Effector CD8-positive, alpha-beta T cell (primary cell): ENCODE results near the gene ARMC8.
"Not testable (repeated sequence)": the region's sequence is repeated elsewhere in the genome, so short reads cannot be mapped to it uniquely, and the experiment has no call there.

ENCODE experiments used
- DNase-seq: peaks from one replicate; lab custom pipeline; 2025; lab: John Stamatoyannopoulos, UW
- total RNA-seq, 4 experiments: gene quantifications; one replicate each; lab custom pipeline; 2026; lab: John Stamatoyannopoulos, UW

The ARMC8 gene, protein sequence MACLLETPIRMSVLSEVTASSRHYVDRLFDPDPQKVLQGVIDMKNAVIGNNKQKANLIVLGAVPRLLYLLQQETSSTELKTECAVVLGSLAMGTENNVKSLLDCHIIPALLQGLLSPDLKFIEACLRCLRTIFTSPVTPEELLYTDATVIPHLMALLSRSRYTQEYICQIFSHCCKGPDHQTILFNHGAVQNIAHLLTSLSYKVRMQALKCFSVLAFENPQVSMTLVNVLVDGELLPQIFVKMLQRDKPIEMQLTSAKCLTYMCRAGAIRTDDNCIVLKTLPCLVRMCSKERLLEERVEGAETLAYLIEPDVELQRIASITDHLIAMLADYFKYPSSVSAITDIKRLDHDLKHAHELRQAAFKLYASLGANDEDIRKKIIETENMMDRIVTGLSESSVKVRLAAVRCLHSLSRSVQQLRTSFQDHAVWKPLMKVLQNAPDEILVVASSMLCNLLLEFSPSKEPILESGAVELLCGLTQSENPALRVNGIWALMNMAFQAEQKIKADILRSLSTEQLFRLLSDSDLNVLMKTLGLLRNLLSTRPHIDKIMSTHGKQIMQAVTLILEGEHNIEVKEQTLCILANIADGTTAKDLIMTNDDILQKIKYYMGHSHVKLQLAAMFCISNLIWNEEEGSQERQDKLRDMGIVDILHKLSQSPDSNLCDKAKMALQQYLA
- total RNA-seq, result 90.2 to 99.3 (median 94.6) reads per million in 4 experiments

DNA sequence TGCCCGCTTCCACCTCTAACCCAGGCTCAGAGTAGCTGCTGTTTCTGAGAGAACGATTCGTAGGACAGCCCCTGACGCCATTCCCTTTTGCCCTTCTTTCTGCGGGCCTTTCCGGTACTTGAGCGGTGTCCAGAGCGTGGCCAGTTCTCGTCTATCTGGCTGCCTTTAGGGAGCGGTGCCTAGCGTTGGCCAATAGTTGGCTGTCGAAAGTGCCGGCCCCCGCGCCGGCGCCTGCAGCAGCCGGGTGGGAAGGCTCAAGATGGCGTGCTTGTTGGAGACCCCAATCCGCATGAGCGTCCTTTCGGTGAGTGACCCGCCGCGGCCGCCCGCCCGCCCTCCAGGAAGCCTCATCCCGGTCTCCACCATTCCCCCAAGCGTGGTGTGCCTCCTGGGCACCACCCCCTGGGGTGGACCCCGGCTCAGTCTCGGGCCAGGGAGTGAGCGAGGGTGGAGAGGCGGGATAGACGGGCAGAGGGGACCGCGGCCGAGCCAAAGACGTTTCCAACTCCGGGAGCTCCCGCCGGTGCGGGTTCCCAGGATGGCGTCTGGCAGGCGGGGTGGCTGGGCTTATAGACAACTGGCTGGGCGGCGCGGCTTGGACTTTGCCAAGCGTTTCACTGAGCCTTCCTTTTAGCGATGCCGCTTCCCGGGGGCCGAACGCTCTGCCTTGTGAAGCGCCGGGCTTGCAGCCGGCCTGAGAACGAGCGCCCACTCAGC, at the start of gene ARMC8:
ARMC8 (plus strand) TSS at position 6 of the 717 bp plus-strand sequence; CDS start at position 260, 254 bp downstream.
- DNase-seq, result no peak

DNA sequence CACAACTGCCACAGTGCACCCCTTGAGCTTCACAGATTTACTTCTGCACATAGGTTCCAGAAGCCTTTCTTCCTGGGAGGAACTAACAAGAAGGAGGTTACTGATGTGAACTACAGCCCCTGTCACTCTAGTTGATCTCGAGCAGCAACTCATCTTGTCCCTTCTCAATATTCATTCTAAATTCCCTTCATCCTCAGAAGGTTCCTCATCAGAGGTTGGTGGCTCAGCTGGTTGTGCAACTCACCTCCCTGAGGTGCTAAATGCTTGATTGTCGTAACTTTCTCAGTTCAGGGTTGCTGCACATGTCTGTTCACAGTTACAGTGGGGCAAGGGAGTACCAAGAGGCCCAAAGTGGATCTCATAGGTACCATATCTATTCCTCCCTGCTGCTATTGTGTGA, 49.2 kb upstream of the ARMC8 start:
- no peak for DNase-seq

DNA sequence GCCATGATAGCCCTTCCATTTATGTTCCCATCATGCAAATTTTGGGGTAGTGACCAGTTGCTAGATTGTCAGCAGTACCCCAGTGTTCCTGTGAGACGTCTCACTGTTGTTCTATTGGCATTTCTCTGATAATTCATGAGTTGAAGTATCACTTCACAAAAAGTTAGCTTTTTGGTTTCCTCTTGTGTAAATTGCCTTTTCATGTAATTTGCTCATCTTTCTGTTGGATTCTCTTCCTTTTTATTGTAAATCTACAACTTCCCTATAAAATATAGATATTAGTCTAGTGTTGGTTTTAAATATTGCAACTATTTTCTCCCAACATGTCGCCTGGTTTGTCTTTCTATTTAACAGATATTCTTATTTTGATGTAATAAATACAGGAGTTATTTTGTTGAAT, 47.4 kb upstream of the ARMC8 start:
- DNase-seq, result no peak

DNA sequence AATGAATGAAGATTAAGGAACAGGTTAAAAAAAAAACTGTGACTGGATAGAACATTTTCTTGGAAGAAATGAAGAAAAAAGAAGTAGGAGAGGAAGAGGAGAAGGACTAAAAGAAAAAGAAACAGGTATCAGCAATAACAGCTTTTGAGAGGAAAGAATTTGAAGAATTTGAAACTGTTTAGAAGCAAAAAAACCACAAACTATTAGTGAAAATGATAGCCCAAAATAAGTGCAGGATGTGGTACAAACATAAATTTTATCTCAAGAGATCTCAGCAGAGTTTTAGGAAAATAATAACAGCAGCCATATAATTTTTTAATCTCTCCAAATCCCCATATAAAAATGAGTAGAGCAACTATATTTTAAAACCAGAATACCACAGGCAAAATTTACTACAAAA, 46.2 kb upstream of the ARMC8 start:
- no peak for DNase-seq

DNA sequence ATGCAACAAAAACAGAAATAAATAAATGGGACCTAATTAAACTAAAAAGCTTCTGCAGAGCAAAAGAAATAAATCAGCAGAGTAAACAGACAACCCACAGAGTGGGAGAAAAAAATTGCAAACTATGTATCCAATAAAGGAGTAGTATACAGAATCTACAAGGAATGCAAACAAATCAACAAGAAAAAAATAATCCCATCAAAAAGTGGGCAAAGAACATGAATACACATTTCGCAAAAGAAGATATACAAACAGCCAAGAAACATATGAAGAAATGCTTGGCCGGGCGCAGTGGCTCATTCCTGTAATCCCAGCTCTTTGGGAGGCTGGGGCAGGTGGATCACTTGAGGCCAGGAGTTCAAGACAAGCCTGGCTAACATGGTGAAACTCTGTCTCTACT, 44.9 kb upstream of the ARMC8 start:
- DNase-seq, result not testable (repeated sequence)

DNA sequence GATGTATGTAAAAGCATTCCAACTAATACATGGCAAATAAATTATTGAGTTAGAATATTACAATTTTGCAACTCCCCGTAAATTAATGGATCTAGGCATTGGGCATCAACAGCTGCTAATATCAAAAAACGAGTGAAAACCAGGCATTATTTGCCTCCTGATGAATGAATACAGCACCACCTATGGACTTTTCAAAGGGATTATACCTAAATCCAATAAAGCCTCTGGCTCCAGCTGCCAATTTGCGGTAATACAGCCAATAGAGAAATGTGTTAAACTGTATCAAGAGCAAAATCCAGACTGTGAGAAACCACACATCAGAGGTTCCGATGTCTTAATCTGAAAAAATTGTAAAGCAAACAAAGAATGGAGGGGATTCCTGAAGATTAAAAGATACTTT, 38.6 kb upstream of the ARMC8 start:
- no peak for DNase-seq

DNA sequence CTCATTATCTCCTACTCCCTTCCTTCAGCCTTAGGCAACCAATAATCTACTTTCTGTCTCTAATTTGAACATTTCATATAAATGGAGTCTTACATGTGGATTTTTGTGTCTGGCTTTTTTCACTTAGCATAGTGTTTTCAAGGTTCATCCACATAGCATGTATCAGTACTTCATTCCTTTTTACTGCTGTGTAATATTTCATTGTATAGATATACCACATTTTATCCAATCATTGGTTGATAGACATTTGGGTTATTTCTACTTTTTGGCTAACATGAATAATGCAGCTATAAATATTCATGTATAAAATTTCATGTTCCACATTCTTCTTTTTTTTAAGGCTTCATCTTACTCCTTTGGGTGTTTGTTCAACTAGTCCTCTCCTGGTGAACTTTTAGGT, 32.6 kb upstream of the ARMC8 start:
- no peak for DNase-seq

DNA sequence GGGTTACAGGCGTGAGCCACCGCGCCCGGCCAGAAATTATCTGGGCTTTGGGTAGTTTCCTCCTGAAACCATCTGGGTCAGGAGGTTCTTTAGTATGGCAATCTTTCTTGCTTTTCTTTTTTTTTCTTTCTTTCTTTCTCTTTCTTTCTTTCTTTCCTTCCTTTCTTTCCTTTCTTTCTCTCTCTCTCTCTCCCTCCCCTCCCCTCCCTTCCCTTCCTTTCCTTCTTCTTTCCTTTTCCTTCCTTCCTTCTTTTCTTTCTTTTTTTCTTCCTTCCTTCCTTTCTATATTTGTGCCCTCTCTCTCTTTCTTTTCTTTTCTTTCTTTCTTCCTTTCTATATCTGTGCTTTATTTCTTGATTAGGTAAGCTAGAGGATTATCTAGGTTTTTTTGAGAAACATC, 29.4 kb upstream of the ARMC8 start:
- no peak for DNase-seq

DNA sequence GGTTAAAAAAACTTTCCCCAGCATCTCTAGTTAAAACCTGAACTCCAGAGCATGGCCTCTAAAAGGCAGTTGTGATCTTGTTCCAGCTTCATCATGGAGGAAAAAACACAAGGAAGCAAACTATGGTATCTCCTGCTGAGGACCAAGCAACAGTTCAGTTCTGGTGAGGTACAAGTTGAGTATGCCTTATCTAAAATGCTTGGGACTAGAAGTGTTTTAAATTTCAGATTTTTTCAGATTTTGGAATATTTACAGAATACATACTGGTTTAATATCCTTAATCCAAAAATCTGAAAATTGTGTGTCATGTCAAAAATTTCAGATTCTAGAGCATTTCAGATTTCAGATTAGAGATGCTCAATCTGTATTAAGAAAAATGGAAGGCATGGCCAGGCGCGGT, 22.0 kb upstream of the ARMC8 start:
- no peak for DNase-seq

DNA sequence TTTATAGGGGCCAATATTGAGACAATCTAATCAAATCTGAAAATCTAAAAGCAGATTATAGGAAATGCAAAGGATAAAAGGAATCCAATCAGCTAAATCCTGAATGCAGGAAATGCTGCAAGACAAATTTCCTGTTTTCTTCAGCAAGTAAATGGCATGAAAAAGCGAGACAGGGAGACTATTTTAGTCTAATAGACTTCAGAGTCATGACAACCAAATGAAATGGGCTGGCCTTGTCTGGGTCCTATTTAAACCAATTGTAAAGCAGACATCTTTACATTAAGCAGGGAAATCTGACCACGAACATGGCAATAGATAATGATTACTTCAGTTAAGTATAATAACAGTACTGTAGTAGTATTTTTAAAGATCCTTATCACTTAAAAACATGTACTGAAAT, 14.5 kb upstream of the ARMC8 start:
- DNase-seq, result no peak

DNA sequence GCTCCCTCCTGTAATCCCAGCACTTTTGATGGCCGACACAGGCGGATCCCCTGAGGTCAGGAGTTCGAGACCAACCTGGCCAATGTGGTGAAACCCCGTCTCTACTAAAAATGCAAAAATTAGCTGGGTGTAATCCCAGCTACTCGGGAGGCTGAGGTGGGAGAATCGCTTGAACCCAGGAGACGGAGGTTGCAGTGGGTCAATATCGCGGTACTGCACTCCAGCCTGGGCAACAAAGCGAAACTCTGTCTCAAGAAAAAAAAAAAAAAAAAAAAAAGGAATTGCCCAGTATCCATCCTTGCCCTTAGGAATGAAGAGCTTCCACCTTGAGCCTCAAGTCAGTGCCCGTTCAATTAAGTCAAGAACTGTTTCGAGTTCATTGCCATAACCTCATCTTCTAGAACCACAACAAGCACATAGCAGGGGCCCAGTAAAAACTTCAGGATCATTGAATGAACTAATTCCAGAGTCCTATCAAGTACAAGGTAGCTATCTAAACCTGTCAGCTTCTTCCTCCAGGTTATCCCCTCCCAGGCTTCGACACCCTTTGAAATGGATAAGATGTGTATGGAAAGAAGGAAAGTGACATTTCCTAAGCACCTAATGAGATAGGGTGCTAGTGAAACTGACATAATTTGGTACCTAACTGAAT, 13.2 kb upstream of the ARMC8 start:
- no peak for DNase-seq

DNA sequence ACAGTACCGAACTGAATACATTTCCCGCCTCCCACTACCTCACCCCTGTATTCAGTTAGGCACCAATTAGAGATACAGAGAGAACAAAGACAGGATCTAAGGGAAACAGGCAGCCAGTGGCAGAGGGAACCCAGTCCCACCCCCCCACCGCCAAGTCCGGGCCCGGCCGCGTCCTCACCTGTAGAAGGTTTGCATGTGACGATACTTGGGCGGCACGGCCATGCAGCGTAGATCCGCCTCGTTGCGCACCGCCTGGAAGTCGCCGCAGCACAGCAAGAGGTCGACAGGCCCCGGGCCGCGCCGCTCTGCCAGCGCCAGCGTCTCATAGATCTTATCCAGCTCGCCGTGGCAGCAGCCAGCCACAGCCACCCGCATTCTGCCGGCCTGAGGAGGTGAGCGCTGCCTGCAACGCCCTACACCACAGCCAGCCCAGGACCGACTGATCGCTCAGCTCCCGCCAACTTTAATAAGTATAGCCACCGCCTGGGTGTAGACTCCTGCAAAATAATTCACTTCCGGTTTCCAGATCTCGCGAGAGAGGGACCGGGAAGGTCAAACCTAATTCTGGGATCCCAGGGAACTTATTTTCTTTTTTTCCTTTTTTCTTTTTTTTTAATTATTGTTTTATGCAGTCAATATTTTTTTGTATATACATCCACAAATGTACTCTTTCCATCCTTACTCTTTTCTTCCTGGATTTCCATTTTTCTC, 12.5 kb upstream of the ARMC8 start, which contains the start of gene DBR1:
DBR1 (minus strand) TSS at position 501 of the 711 bp plus-strand sequence; CDS start at position 375, 126 bp downstream.
- peak; percentile 70 for DNase-seq

DNA sequence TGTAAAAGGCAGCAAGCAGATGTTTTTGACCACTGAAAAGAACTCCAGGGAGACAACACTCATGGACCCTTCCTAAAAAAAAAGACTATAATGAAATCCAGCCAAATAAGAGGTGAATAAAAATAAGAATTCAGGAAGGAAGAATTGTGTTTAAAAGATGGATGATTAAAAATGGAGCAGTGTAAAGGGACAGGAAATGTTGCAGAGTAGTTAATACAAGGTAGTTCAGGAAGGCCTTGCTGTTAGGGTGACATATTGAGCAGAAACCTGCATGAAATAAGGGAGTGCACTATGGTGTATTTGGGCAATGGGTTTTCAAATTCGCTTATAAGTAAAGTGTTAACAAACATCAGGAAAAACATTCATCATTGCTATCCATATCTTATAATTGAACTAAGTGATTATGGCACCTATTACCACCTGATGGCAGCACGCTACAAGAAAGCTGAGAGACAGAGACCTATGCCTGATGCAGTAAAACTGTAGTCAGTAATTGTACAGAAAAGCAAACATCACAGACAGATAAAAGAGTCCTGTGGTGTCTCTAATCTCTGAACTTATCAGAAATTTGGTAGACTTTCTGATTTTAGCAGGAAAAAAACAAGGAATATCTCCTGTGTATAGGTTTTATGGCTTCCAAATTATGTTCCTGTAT, 6.6 kb upstream of the ARMC8 start:
- no peak for DNase-seq

DNA sequence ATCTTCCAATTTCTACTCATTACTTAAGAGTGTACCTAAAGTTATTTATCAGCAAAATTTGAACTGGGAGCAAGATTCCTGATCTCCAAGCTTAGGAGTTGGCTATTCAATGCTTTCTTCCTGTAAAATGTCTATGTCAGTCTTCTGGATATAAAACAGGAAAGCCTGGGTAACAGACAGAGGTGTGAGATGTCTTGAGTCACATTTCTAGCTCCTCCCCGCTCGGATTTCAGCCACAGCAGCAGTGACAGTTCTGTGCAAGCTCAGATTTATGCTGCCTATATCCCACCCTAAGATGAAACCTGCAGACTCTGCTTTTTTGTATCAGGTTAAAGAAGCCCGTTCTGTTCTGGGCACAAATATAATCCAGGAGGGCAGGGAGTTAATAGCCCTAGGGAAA, 2.1 kb upstream of the ARMC8 start:
- DNase-seq, result no peak

DNA sequence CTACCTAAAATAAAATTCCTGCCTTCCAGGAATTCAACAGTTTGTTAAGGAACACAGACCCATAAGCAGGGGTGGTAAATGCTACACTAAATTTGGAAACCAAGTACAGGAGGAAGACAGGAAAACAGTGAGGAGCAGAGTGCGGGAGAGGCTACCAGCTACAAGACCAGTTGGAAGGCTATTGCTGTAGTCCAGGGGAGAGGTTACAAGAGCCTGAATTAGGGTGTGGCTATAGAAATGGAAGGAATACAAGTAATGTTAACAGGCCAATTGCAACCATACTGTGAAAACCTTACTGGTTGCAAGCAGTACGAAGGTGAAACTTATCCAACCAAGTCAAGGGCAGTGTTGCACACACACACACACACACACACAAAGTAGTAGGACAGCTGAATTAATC, 880 bp upstream of the ARMC8 start:
- DNase-seq, result no peak

DNA sequence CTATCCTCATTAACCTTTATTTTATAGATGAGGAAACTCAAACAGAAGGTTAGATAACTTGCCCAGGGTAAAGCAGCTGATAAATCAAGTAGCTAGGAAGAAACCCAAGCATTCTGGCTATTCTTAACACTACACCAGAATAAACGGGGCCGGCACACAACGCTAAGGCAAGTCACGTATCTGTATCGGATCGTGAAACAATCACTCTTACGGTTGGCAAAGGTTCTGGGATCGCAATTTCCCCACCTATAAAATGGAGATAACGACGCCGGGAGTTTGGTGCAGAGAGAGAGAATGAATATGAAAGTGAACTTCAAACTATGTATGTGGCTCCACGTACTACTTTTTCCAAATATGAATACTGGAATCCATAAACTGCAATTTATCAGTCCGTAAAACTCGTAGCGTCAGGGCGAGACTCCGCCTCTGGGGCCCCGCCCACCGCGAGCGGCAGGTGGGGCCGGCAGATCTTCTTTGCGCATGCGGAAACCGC, 252 bp upstream of the ARMC8 start:
- DNase-seq, result peak; percentile 77

DNA sequence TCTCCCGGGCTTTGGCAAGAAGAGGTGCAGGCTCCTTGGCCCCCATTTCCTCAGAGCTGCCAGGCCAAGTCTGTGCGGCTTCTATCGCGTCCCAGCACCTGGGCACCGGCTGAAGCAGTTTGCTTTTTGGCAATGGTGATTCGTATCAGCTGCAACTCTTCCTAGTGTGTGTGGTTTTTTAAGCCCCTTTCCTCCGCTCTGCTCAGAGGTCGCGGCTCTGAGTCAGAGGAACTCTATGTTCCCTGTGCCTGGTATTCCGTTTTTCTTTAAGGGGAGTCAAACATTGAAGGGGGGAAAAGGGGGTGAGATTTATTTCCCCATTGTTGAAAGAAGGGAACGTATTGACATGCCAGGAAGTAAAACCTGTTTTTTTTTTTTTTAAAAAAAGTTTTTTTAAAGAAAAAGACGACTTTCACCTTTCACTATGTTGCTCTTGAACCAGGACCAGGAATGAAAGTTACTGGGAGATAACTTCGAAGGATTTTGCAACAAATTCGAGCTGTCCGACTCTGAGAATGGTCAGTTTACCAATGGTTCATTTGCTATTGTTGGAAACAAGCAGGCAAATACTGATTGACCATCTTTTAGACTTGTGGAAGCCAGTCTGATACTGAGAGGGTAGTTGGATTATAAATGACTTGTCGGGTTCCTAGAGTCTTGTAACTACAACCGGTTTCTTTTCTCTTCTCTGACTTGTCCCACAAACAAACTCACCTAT, 1.1 kb downstream of the ARMC8 start:
- no peak for DNase-seq

DNA sequence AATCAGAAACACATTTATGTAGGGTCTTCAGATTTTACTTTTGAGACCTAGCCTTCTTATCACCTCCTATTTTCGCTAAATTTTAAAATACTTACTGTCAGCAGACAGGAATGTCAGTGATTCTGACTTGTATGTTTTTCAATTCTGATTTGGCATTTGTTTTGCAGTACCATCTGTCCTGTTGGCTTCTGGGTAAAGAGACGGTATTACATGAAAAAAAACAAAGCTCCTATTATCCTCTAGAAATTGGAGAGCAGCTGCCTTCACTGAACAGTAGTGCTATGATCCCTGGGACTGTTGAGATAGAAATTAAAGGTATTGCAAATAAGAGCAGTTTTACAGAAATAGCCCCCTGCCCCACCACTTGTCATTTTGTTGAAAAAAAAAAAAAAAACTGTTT, 8.4 kb downstream of the ARMC8 start:
- DNase-seq, result no peak

DNA sequence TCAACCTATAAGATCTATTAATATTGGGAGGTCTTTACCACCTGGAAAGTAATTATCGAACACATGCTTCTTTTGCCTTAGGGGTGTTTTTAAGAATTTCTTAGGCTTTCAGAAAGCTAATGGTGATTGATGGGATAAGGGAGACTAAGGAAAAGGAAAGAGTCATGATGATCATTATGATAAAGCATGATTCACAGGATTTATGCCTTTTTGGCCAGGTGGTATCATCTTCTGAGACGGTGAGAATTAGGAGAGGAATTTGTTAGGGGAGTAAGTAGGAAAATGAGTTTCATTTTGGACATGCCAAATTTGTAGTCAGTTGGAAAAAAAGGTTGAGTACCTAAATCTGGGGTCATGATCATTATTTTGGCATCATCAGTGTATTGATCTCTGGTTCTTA, 8.9 kb downstream of the ARMC8 start:
- DNase-seq, result no peak

DNA sequence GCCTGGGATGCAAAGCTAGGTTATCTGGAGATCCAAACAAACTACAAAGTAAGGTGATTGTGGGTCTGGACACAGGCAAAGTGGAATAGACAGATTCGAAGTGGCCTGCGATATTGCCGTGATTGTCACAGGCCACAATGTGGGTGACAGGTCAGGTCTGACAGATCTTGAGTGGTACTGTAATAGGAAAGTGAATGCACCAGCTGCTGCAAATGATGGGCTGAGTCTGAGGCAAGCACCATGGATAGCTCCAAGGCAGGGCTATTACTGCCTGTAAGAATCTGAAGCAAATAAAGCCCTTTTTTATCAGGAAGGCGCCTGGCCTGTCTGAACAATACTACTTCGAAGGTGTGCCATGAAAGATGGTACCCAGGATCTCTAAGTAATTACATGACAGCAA, 10.0 kb downstream of the ARMC8 start:
- no peak for DNase-seq
